A549 (cell line): Measurements from ENCODE around the gene SF3A1. TPM values are rescaled to one million over a fixed set of nuclear protein-coding genes. Genes with fewer than 3 reads are reported as not detected.

Source experiments
- ATAC-seq, 2 experiments: fragments of 200-7000 bp in 1 of 2; fragments of >200 bp in 1 of 2; cut with Nextera tagmentation in 1 of 2; cut with Tn5 transposase in 1 of 2; 3 replicates each; pipeline versions ENCODE4 v1.8.0 to v1.9.1; 2018 to 2020; ENCODE audit warnings: mild to moderate bottlenecking in 1 of 2, moderate library complexity in 1 of 2
- CTCF ChIA-PET: fragments of 300-600 bp; sonication (Branson Sonifier 250); formaldehyde crosslinking; extraction: SDS; loops from one replicate; lab custom pipeline; 2021; ENCODE audit warnings: antibody characterized with exemption, inconsistent platforms; lab: Yijun Ruan, JAX
- POLR2A ChIA-PET: fragments of 350-600 bp; formaldehyde crosslinking; extraction: SDS; loops from one replicate; lab custom pipeline; 2021; ENCODE audit warnings: antibody characterized with exemption, inconsistent platforms; lab: Yijun Ruan, JAX
- DNase-seq, 2 experiments: peaks; one replicate each; pipeline versions ENCODE4 v3.0.0 to v3.0.0-alpha.2; 2011 to 2016; ENCODE audit warnings: low read depth in 1 of 2, low spot score in 1 of 2
- FAIRE-seq: peaks from 2 replicates; lab custom pipeline; 2011; peaks lifted over from hg19 to GRCh38; lab: Jason Lieb, UNC
- H3K27ac ChIP-seq, 2 experiments: fragments of >200 bp; sonication (Bioruptor Twin); formaldehyde crosslinking; 3 replicates each; pipeline ENCODE4 v1.5.1; 2016 to 2017
- H3K4me1 ChIP-seq: fragments of >200 bp; sonication (Bioruptor Twin); formaldehyde crosslinking; 3 replicates; pipeline ENCODE4 v1.6.1; 2016
- H3K4me2 ChIP-seq: fragments of >200 bp; sonication (Bioruptor Twin); formaldehyde crosslinking; 3 replicates; pipeline ENCODE4 v1.6.1; 2016
- H3K4me3 ChIP-seq: fragments of >200 bp; sonication (Bioruptor Twin); formaldehyde crosslinking; 3 replicates; pipeline ENCODE4 v1.5.1; 2016
- H3K9me3 ChIP-seq: fragments of >200 bp; sonication (Bioruptor Twin); formaldehyde crosslinking; 3 replicates; pipeline ENCODE4 v1.6.1; 2016
- BCL3 ChIP-seq: fragments of >200 bp; sonication (Bioruptor Twin); formaldehyde crosslinking; IDR thresholded peaks from 3 replicates; pipeline ENCODE4 v1.6.1; 2016
- BHLHE40 ChIP-seq: IDR thresholded peaks from 2 replicates; pipeline ENCODE4 v1.6.1; 2012; ENCODE audit warnings: low read depth, low read length, inconsistent platforms
- CEBPB ChIP-seq, 2 experiments: fragments of >200 bp in 1 of 2; sonication (Bioruptor Twin) in 1 of 2; formaldehyde crosslinking in 1 of 2; IDR thresholded peaks; 2 replicates each; pipeline ENCODE4 v1.6.1; 2012 to 2016
- CHD4 ChIP-seq: fragments of 200-600 bp; sonication (generic); IDR thresholded peaks from 2 replicates; pipeline ENCODE4 v1.6.1; 2016; ENCODE audit warnings: antibody characterized with exemption, mild to moderate bottlenecking, borderline replicate concordance
- E2F6 ChIP-seq: IDR thresholded peaks from 2 replicates; pipeline ENCODE4 v1.6.1; 2012; ENCODE audit warnings: low read depth, borderline replicate concordance
- ESRRA ChIP-seq: fragments of 150-350 bp; IDR thresholded peaks from 2 replicates; pipeline ENCODE4 v1.6.1; 2014; ENCODE audit warnings: mild to moderate bottlenecking, low read length, borderline replicate concordance
- GATA3 ChIP-seq: IDR thresholded peaks from 2 replicates; pipeline ENCODE4 v1.6.1; 2012; ENCODE audit warnings: borderline replicate concordance
- HEYL ChIP-seq: fragments of 250-450 bp; sonication (Bioruptor Pico); IDR thresholded peaks from 2 replicates; pipeline ENCODE4 v1.8.0; 2021; ENCODE audit warnings: mild to moderate bottlenecking, moderate library complexity
- HOXB13 ChIP-seq: fragments of 250-450 bp; sonication (Bioruptor Pico); IDR thresholded peaks from 2 replicates; pipeline ENCODE4 v1.5.0; 2020; ENCODE audit warnings: low read depth, mild to moderate bottlenecking, moderate library complexity
- MAX ChIP-seq: IDR thresholded peaks from 2 replicates; pipeline ENCODE4 v1.6.1; 2012
- MYC ChIP-seq: IDR thresholded peaks from 2 replicates; pipeline ENCODE4 v1.6.1; 2012; ENCODE audit warnings: mild to moderate bottlenecking, inconsistent platforms, low read length, improper control_type of control experiment, borderline replicate concordance
- NPAS2 ChIP-seq: fragments of 250-450 bp; sonication (Bioruptor Pico); IDR thresholded peaks from 2 replicates; pipeline ENCODE4 v1.8.0; 2022; ENCODE audit warnings: mild to moderate bottlenecking, moderate library complexity, borderline replicate concordance
- POLR2AphosphoS2 ChIP-seq: conservative IDR thresholded peaks from 2 replicates; pipeline ENCODE4 v1.6.1; 2012; ENCODE audit warnings: low read length, improper control_type of control experiment, inconsistent platforms
- RAD21 ChIP-seq, 2 experiments: fragments of >200 bp in 1 of 2; sonication (Bioruptor Twin) in 1 of 2; formaldehyde crosslinking in 1 of 2; IDR thresholded peaks in 1 of 2; conservative IDR thresholded peaks in 1 of 2; 2 replicates in 1 of 2; 3 replicates in 1 of 2; pipeline ENCODE4 v1.6.1; 2012 to 2018; ENCODE audit warnings: inconsistent platforms in 1 of 2
- RNF2 ChIP-seq: fragments of 200-600 bp; sonication (generic); IDR thresholded peaks from 2 replicates; pipeline ENCODE4 v1.6.1; 2016; ENCODE audit warnings: low read depth, mild to moderate bottlenecking, antibody characterized with exemption, moderate library complexity, borderline replicate concordance
- ZFP36 ChIP-seq: fragments of 450-650 bp; IDR thresholded peaks from 2 replicates; pipeline ENCODE4 v1.6.1; 2014; ENCODE audit warnings: borderline replicate concordance; ENCODE audit not compliant: partially characterized antibody
- ZNF302 ChIP-seq: fragments of 250-450 bp; sonication (Bioruptor Pico); IDR thresholded peaks from 2 replicates; pipeline ENCODE4 v1.9.0; 2021; ENCODE audit warnings: inconsistent platforms, mild to moderate bottlenecking, moderate library complexity
- WGBS: methylation state at CpG from one replicate; pipeline ENCODE4 v1.1.6; 2017; ENCODE audit errors: missing lambda C conversion rate; 5-methylcytosine and 5-hydroxymethylcytosine counted together
- polyA plus RNA-seq, 4 experiments: library from polyadenylated mRNA; depleted of rRNA in 3 of 4; stranded (reverse); fragments of >200 nt; fragmentation: RNase III in 1 of 4; extraction: RNeasy Plus Mini Kit Qiagen cat#74134 plus additional on column Dnase treatment in 1 of 4; gene quantifications; 2 replicates in 3 of 4; 3 replicates in 1 of 4; pipeline ENCODE4 v1.2.3, GENCODE V29; 2011 to 2017

Gene SF3A1
- polyA plus RNA-seq, 2 of the 4 experiments (the other 2 are of a cell fraction), result 47.0 to 57.9 TPM

GRCh38 chr22:30302810-30303138 lies 53.9 kb downstream of the SF3A1 start:
- ChIA-PET POLR2A (no interaction called here), CTCF (interaction anchor here (1.2 to 4.1 kb wide), 4 partner anchors 11 to 195 kb away, joined by 3 to 17 read pairs (median 11); partner anchors contain the start of gene RNF215)
- Histone ChIP-seq H3K27ac (no peak overlapping the region; a peak in 1 of 6 replicates), H3K4me3 (no peak overlapping the region), H3K4me2 (no peak overlapping the region), H3K9me3 (no peaks in the 10 kb centered on the region), H3K4me1 (peaks cover 9% of the 10 kb centered on the region)
- ATAC-seq, result no peak
- TF ChIP-seq E2F6, result no peak
- no peak for TF ChIP-seq BCL3
- no peak for TF ChIP-seq HEYL
- TF ChIP-seq BHLHE40, result no peak
- no peak for TF ChIP-seq CEBPB (IDR thresholded peaks at IDR 0.05)
- TF ChIP-seq RAD21 (conservative IDR thresholded peaks at IDR 0.05 in 1 of 2, IDR thresholded peaks at IDR 0.05 in 1 of 2), result no peak
- no peak for TF ChIP-seq ZFP36
- no peak for TF ChIP-seq ESRRA
- TF ChIP-seq NPAS2 (CRISPR knock-in tag), result no peak
- no peak for DNase-seq
- 97% methylated on average over 5 of the region's 5 CpGs for WGBS
- no peak for FAIRE-seq

GRCh38 chr22:30301995-30302809 lies 54.5 kb downstream of the SF3A1 start:
- H3K27ac ChIP-seq, result peak overlapping the region in 1 of 2 experiments; percentile 2; a peak in 2 of 6 replicates
- peaks cover 9% of the 10 kb centered on the region for H3K4me1 ChIP-seq
- no peak for FAIRE-seq
- ChIA-PET POLR2A (no interaction called here), CTCF (interaction anchor here (1.2 to 4.1 kb wide), 4 partner anchors 10 to 194 kb away, joined by 3 to 17 read pairs (median 11); partner anchors contain the start of gene RNF215)
- no peaks in the 10 kb centered on the region for H3K9me3 ChIP-seq
- ATAC-seq, result peak in 1 of 2 experiments; percentile 21; a peak in 1 of 6 replicates
- no peak overlapping the region for H3K4me2 ChIP-seq
- H3K4me3 ChIP-seq, result no peak overlapping the region
- TF ChIP-seq RNF2, result no peak
- 71% methylated on average over 6 of the region's 9 CpGs for WGBS
- no peak for DNase-seq

- Histone ChIP-seq H3K27ac (no peak overlapping the region), H3K9me3 (no peaks in the 10 kb centered on the region), H3K4me1 (no peaks in the 10 kb centered on the region; the same call in 2 of the 3 replicates), H3K4me2 (no peak overlapping the region), H3K4me3 (no peak overlapping the region)
- WGBS, result 89% methylated on average over 13 of the region's 13 CpGs
- ChIA-PET POLR2A (no interaction called here), CTCF (interaction anchor here (1.8 kb wide), 1 partner anchor 38 kb away, joined by 3 read pairs; no protein-coding TSS in a partner anchor)
- no peak for FAIRE-seq
- no peak for TF ChIP-seq HOXB13 (CRISPR knock-in tag)
- no peak for TF ChIP-seq MYC
- TF ChIP-seq CHD4, result no peak
- TF ChIP-seq POLR2AphosphoS2, result no peak
- TF ChIP-seq ZNF302, result no peak
- TF ChIP-seq MAX, result no peak
- no peak for TF ChIP-seq GATA3
- no peak for DNase-seq
- ATAC-seq, result no peak
Measured at GRCh38 chr22:30299322-30299721, 57.4 kb downstream of the SF3A1 start.
